ENCODE results near the gene SKAP1. TPM values are rescaled to one million over a fixed set of nuclear protein-coding genes. Genes with fewer than 3 reads are reported as not detected.

The SKAP1 gene
- total RNA-seq, 2 experiments from 2014 or later = 1.2 TPM; not detected in 1

GRCh38 chr17:48308581-48308980 lies 121.4 kb downstream of the SKAP1 start:
- Histone ChIP-seq H2AFZ (ENCODE audit: low read length) (no peak overlapping the region), H3K79me2 (ENCODE audit: insufficient read depth, low read depth, low read length) (no peaks in the 10 kb centered on the region), H3K9me3 (ENCODE audit: low read length) (no peaks in the 10 kb centered on the region), H3K4me1 (ENCODE audit: insufficient read depth, low read length, poor library complexity, severe bottlenecking) (no peaks in the 10 kb centered on the region), H3K27ac (ENCODE audit: low read depth, low read length, poor library complexity, severe bottlenecking) (no peak overlapping the region), H3K36me3 (ENCODE audit: insufficient read depth, low read length) (no peaks in the 10 kb centered on the region), H3K4me3 (ENCODE audit: low read depth, low read length, poor library complexity, severe bottlenecking) (no peak overlapping the region), H3K9me2 (ENCODE audit: insufficient read depth, low read length) (no peaks in the 10 kb centered on the region), H4K20me1 (ENCODE audit: insufficient read depth, low read length) (no peaks in the 10 kb centered on the region), H3K4me2 (ENCODE audit: low read length) (no peak overlapping the region)
- ChIA-PET POLR2A (interaction anchor here (0.6 to 1.2 kb wide), 4 partner anchors 9 to 200 kb away, joined by 3 read pairs; no protein-coding TSS in a partner anchor), CTCF (ENCODE audit: unreplicated experiment) (interaction anchor here (0.7 kb wide), 1 partner anchor 174 kb away, joined by 3 read pairs; no protein-coding TSS in a partner anchor)
- intact Hi-C loops (cut with micrococcal nuclease; ENCODE audit: unreplicated experiment) = no loop called here
- BruUV-seq (replicated peaks) = no TSS peak
- no peak for DNase-seq (ENCODE audit: low spot score)
- TF ChIP-seq EZH2phosphoT487 (IDR thresholded peaks at IDR 0.05; ENCODE audit: borderline replicate concordance, low read depth, low read length) (no peak), CTCF (conservative IDR thresholded peaks at IDR 0.05; ENCODE audit: low read length) (no peak)

DNA sequence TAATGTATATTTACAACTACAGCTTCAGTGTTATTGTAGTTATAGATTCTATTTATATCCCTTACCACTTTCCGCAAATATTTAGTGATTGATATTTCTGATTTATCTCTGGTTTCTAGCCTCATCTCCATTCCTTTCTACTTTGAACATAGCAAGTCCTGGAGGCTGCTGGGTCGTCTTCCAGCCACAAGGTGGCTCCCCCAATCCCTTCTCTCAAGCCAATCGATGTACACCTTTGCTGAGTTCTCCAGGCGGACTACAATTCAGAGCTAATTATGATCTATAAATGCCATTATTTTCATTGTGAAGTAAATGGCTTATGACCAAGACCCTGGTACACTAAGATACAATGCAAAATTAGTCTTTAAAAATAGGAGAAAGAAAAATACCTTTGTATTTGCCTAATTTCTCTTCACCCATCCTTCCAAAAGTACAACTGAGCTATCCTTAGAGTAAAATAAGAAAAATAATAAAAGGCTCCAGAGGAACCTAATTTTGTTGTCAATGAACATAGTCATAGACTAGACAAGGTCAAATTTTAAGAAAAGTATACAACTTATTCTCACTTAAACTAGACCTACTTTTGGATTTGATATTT lies 122.1 kb downstream of the SKAP1 start:
- Histone ChIP-seq H3K79me2 (ENCODE audit: insufficient read depth, low read depth, low read length) (no peaks in the 10 kb centered on the region), H4K20me1 (ENCODE audit: insufficient read depth, low read length) (no peaks in the 10 kb centered on the region), H3K36me3 (ENCODE audit: insufficient read depth, low read length) (no peaks in the 10 kb centered on the region), H3K4me1 (ENCODE audit: insufficient read depth, low read length, poor library complexity, severe bottlenecking) (no peaks in the 10 kb centered on the region), H3K9me3 (ENCODE audit: low read length) (no peaks in the 10 kb centered on the region), H3K9me2 (ENCODE audit: insufficient read depth, low read length) (no peaks in the 10 kb centered on the region), H2AFZ (ENCODE audit: low read length) (no peak overlapping the region), H3K27ac (ENCODE audit: low read depth, low read length, poor library complexity, severe bottlenecking) (no peak overlapping the region), H3K4me2 (ENCODE audit: low read length) (no peak overlapping the region), H3K4me3 (ENCODE audit: low read depth, low read length, poor library complexity, severe bottlenecking) (no peak overlapping the region)
- DNase-seq (ENCODE audit: low spot score) = peak; percentile 70
- ChIA-PET POLR2A (interaction anchor here (0.6 to 1.2 kb wide), 3 partner anchors 8 to 84 kb away, joined by 3 read pairs; no protein-coding TSS in a partner anchor), CTCF (ENCODE audit: unreplicated experiment) (interaction anchor here (0.7 kb wide), 1 partner anchor 173 kb away, joined by 3 read pairs; no protein-coding TSS in a partner anchor)
- intact Hi-C loops (cut with micrococcal nuclease; ENCODE audit: unreplicated experiment) = loop anchor here (1.0 kb wide), 1 partner anchor 310 kb away; no protein-coding TSS in a partner anchor
- no TSS peak for BruUV-seq (replicated peaks)
- TF ChIP-seq CTCF (conservative IDR thresholded peaks at IDR 0.05; ENCODE audit: low read length) (peak; percentile 98), EZH2phosphoT487 (IDR thresholded peaks at IDR 0.05; ENCODE audit: borderline replicate concordance, low read depth, low read length) (0 out of 2 replicates have a peak, but pooled peaks have one; percentile 32)

DNA sequence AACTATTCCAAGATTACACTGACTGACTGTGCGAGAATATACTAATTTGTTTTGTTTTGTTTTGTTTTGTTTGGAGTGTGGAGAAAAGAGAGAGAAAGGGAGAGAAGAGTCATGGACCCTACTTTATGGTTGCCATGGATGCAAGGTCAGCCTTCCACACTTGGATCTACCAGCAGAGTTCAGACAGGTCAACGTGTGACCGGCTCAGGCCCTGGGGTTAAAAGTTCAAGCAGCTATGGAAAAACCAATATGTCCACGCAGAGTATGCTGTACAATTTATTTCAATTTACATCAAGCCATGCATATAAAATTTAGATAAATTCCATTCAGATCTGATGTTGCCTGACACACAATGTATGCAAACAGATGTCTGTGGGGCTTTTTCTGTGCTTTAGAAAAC lies 122.8 kb downstream of the SKAP1 start:
- H3K9me3 ChIP-seq (ENCODE audit: low read length) = no peaks in the 10 kb centered on the region
- H3K27ac ChIP-seq (ENCODE audit: low read depth, low read length, poor library complexity, severe bottlenecking) = no peak overlapping the region
- no peaks in the 10 kb centered on the region for H3K4me1 ChIP-seq (ENCODE audit: insufficient read depth, low read length, poor library complexity, severe bottlenecking)
- no peak overlapping the region for H2AFZ ChIP-seq (ENCODE audit: low read length)
- intact Hi-C loops (cut with micrococcal nuclease; ENCODE audit: unreplicated experiment) = loop anchor here (1.0 kb wide), 1 partner anchor 311 kb away; no protein-coding TSS in a partner anchor
- H3K9me2 ChIP-seq (ENCODE audit: insufficient read depth, low read length) = no peaks in the 10 kb centered on the region
- TF ChIP-seq EZH2phosphoT487 (IDR thresholded peaks at IDR 0.05; ENCODE audit: borderline replicate concordance, low read depth, low read length) (no peak), CTCF (conservative IDR thresholded peaks at IDR 0.05; ENCODE audit: low read length) (no peak)
- no peaks in the 10 kb centered on the region for H4K20me1 ChIP-seq (ENCODE audit: insufficient read depth, low read length)
- POLR2A ChIA-PET = no interaction called here
- no peaks in the 10 kb centered on the region for H3K79me2 ChIP-seq (ENCODE audit: insufficient read depth, low read depth, low read length)
- no peak overlapping the region for H3K4me3 ChIP-seq (ENCODE audit: low read depth, low read length, poor library complexity, severe bottlenecking)
- no peaks in the 10 kb centered on the region for H3K36me3 ChIP-seq (ENCODE audit: insufficient read depth, low read length)
- BruUV-seq (replicated peaks) = no TSS peak
- CTCF ChIA-PET (ENCODE audit: unreplicated experiment) = no interaction called here
- no peak for DNase-seq (ENCODE audit: low spot score)
- no peak overlapping the region for H3K4me2 ChIP-seq (ENCODE audit: low read length)

Data from OCI-LY7 (cell line).